ENCODE measurements around the gene FIBP.
A peak's percentile ranks its signal among the peaks of the same experiment; 100 is the strongest.

- TF ChIP-seq POLR2A (IDR thresholded peaks at IDR 0.05; ENCODE audit: low read depth, low read length) (peak; percentile 14; the same call in 1 of the 2 replicates), REST (IDR thresholded peaks at IDR 0.05; ENCODE audit: low read depth, low read length) (no peak)
Observed at GRCh38 chr11:65865550-65866172, 22.6 kb downstream of the FIBP start.

Data from GM12878 (cell line).